Bronchial epithelial cell (primary cell): Measurements from ENCODE around the gene TEX29. TPM values are rescaled to one million over a fixed set of nuclear protein-coding genes. Genes with fewer than 3 reads are reported as not detected.

Source experiments
- DNase-seq: peaks from one replicate; pipeline ENCODE4 v3.0.0-alpha.2; 2010; ENCODE audit warnings: low read depth
- FAIRE-seq: peaks from 2 replicates; lab custom pipeline; 2011; peaks lifted over from hg19 to GRCh38; lab: Jason Lieb, UNC
- H3K27me3 ChIP-seq: 2 replicates; pipeline ENCODE4 v1.5.1; 2011; ENCODE audit warnings: low read length; ENCODE audit not compliant: control insufficient read depth, insufficient read depth
- H3K36me3 ChIP-seq: 2 replicates; pipeline ENCODE4 v1.5.1; 2011; ENCODE audit warnings: low read length; ENCODE audit not compliant: control insufficient read depth, insufficient read depth
- H3K4me3 ChIP-seq: 2 replicates; pipeline ENCODE4 v1.5.1; 2011; ENCODE audit warnings: mild to moderate bottlenecking, low read depth, low read length, control low read depth
- CTCF ChIP-seq: IDR thresholded peaks from 2 replicates; pipeline ENCODE4 v1.5.1; 2011; ENCODE audit warnings: mild to moderate bottlenecking, moderate library complexity, low read length, control low read depth, inconsistent platforms; ENCODE audit not compliant: insufficient read depth, severe bottlenecking
- total RNA-seq: library from RNA; depleted of rRNA; stranded (reverse); fragments of >200 nt; gene quantifications from 2 replicates; pipeline ENCODE4 v1.2.1, GENCODE V29; 2014

The TEX29 gene
- total RNA-seq, 1 donor from 2014 or later = not detected

- H3K36me3 ChIP-seq = no peaks in the 10 kb centered on the region
- peak; percentile 10 for DNase-seq
- no peak for TF ChIP-seq CTCF
- no peak overlapping the region for H3K4me3 ChIP-seq
- no peak for FAIRE-seq
- no peaks in the 10 kb centered on the region for H3K27me3 ChIP-seq
Measured at GRCh38 chr13:111315347-111315995, 5.0 kb upstream of the TEX29 start.

- no peak overlapping the region for H3K4me3 ChIP-seq
- no peaks in the 10 kb centered on the region for H3K36me3 ChIP-seq
- no peaks in the 10 kb centered on the region for H3K27me3 ChIP-seq
- DNase-seq = no peak
- no peak for FAIRE-seq
- no peak for TF ChIP-seq CTCF
Measured at GRCh38 chr13:111316161-111316730, 4.2 kb upstream of the TEX29 start.

- DNase-seq (no peak), FAIRE-seq (no peak)
- TF ChIP-seq CTCF = no peak
- Histone ChIP-seq H3K4me3 (no peak overlapping the region), H3K36me3 (no peaks in the 10 kb centered on the region), H3K27me3 (no peaks in the 10 kb centered on the region)
Measured at GRCh38 chr13:111317042-111317550, 3.3 kb upstream of the TEX29 start.

- TF ChIP-seq CTCF = no peak
- FAIRE-seq (no peak), DNase-seq (no peak)
- Histone ChIP-seq H3K27me3 (no peaks in the 10 kb centered on the region), H3K36me3 (no peaks in the 10 kb centered on the region), H3K4me3 (no peak overlapping the region)
Measured at GRCh38 chr13:111317571-111318345, 2.7 kb upstream of the TEX29 start.

GRCh38 chr13:111318386-111318785, 2.1 kb upstream of the TEX29 start:
- no peak for TF ChIP-seq CTCF
- FAIRE-seq = no peak

More at GRCh38 chr13:111318386-111318785, 2.1 kb upstream of the TEX29 start:
- Histone ChIP-seq H3K4me3 (no peak overlapping the region), H3K27me3 (no peaks in the 10 kb centered on the region), H3K36me3 (no peaks in the 10 kb centered on the region)
- no peak for DNase-seq
